K562 (cell line): Measurements from ENCODE around the gene AZU1. TPM values are rescaled to one million over a fixed set of nuclear protein-coding genes. Genes with fewer than 3 reads are reported as not detected.
A peak's percentile ranks its signal among the peaks of the same experiment; 100 is the strongest.

Source experiments
- ATF3 ChIP-seq, 2 experiments: fragments of 450-650 bp in 1 of 2; sonication (generic) in 1 of 2; formaldehyde crosslinking in 1 of 2; IDR thresholded peaks in 1 of 2; conservative IDR thresholded peaks in 1 of 2; 2 replicates each; pipeline versions ENCODE4 v1.6.1 to v1.8.1; 2016 to 2023; ENCODE audit warnings: mild to moderate bottlenecking in 2 of 2, moderate library complexity in 2 of 2, inconsistent platforms in 1 of 2, missing genetic modification reagents in 1 of 2
- CREM ChIP-seq: IDR thresholded peaks from 2 replicates; pipeline ENCODE4 v1.6.1; 2014; ENCODE audit warnings: antibody characterized with exemption, low read depth
- GABPA ChIP-seq: fragments of 200-800 bp; sonication (Bioruptor generic); conservative IDR thresholded peaks from 2 replicates; pipeline ENCODE4 v1.6.1; 2016; ENCODE audit warnings: low read depth, missing genetic modification characterization, missing compliant biosample characterization
- HMBOX1 ChIP-seq: sonication (generic); IDR thresholded peaks from 2 replicates; pipeline ENCODE4 v1.6.1; 2016
- L3MBTL2 ChIP-seq: fragments of 450-650 bp; IDR thresholded peaks from 2 replicates; pipeline ENCODE4 v1.6.1; 2016; ENCODE audit warnings: mild to moderate bottlenecking, moderate library complexity
- POLR2B ChIP-seq: fragments of 450-650 bp; IDR thresholded peaks from 2 replicates; pipeline ENCODE4 v1.6.1; 2018; ENCODE audit warnings: low read depth; ENCODE audit not compliant: partially characterized antibody
- TCF7 ChIP-seq: sonication (generic); IDR thresholded peaks from 2 replicates; pipeline ENCODE4 v1.6.1; 2016; ENCODE audit warnings: antibody characterized with exemption, borderline replicate concordance
- ZKSCAN8 ChIP-seq: fragments of 200-800 bp; sonication (Bioruptor generic); IDR thresholded peaks from 2 replicates; pipeline ENCODE4 v1.6.1; 2016; ENCODE audit warnings: missing genetic modification characterization, missing compliant biosample characterization
- ZMIZ1 ChIP-seq, 2 experiments: fragments of 150-350 bp in 1 of 2; IDR thresholded peaks; 2 replicates each; pipeline ENCODE4 v1.6.1; 2012 to 2016; ENCODE audit warnings: low read depth in 2 of 2, low read length in 2 of 2, mild to moderate bottlenecking in 1 of 2, moderate library complexity in 1 of 2
- ZNF146 ChIP-seq: IDR thresholded peaks from one replicate; pipeline ENCODE4 v1.6.1; 2018; ENCODE audit warnings: missing compliant biosample characterization; ENCODE audit not compliant: unreplicated experiment
- ZNF584 ChIP-seq: fragments of 200-800 bp; sonication (Bioruptor generic); IDR thresholded peaks from 2 replicates; pipeline ENCODE4 v1.6.1; 2016; ENCODE audit warnings: low read depth, mild to moderate bottlenecking, missing genetic modification characterization, missing compliant biosample characterization
- polyA plus RNA-seq, 8 experiments: library from polyadenylated mRNA; depleted of rRNA in 4 of 8; stranded (reverse) in 5 of 8; unstranded in 3 of 8; fragments of >200 nt; fragmentation: Nextera tagmentation in 2 of 8; fragmentation: Illumina TruSeq in 1 of 8; extraction: Ambion mirVana in 2 of 8; extraction: Trizol in 1 of 8; gene quantifications; 2 replicates each; pipeline versions ENCODE4 v1.2.1 to v1.2.3, GENCODE V29; 2011 to 2014; ENCODE audit warnings: inconsistent platforms in 1 of 8, missing spikeins in 1 of 8
- total RNA-seq, 7 experiments: library from RNA; depleted of rRNA in 6 of 7; stranded (reverse); fragments of >200 nt in 6 of 7; fragmentation: Illumina TruSeq in 2 of 7; extraction: Trizol in 2 of 7; gene quantifications; 2 replicates each; pipeline versions ENCODE4 v1.2.1 to v1.2.3, GENCODE V29; 2011 to 2021; ENCODE audit warnings: low replicate concordance in 1 of 7
- TF ChIP-seq, protein P1 (sequence below), 2 experiments: fragments of 450-650 bp in 1 of 2; IDR thresholded peaks; 2 replicates each; pipeline ENCODE4 v1.6.1; 2011 to 2017; ENCODE audit warnings: low read depth in 2 of 2, antibody characterized with exemption in 1 of 2, borderline replicate concordance in 1 of 2, low read length in 1 of 2, mild to moderate bottlenecking in 1 of 2, mixed read lengths in 1 of 2; ENCODE audit not compliant: control insufficient read depth in 1 of 2
- TF ChIP-seq, protein P2 (sequence below), 2 experiments: fragments of 450-650 bp; IDR thresholded peaks; 2 replicates each; pipeline ENCODE4 v1.6.1; 2016

Gene AZU1
- total and polyA plus RNA-seq, 9 of the 15 experiments (the other 6 are each of a cell fraction or from before 2014, with no cell fraction given), result 0.29 to 1.9 (median 0.59) TPM; not detected in 3

- TF ChIP-seq ZMIZ1 (IDR thresholded peaks at IDR 0.05; ENCODE audit: low read depth in 2 of 2, low read length in 2 of 2), result peak in 1 of 2 experiments; percentile 57; a peak in 1 of 4 replicates
- no peak for TF ChIP-seq L3MBTL2
- TF ChIP-seq, protein P1, sequence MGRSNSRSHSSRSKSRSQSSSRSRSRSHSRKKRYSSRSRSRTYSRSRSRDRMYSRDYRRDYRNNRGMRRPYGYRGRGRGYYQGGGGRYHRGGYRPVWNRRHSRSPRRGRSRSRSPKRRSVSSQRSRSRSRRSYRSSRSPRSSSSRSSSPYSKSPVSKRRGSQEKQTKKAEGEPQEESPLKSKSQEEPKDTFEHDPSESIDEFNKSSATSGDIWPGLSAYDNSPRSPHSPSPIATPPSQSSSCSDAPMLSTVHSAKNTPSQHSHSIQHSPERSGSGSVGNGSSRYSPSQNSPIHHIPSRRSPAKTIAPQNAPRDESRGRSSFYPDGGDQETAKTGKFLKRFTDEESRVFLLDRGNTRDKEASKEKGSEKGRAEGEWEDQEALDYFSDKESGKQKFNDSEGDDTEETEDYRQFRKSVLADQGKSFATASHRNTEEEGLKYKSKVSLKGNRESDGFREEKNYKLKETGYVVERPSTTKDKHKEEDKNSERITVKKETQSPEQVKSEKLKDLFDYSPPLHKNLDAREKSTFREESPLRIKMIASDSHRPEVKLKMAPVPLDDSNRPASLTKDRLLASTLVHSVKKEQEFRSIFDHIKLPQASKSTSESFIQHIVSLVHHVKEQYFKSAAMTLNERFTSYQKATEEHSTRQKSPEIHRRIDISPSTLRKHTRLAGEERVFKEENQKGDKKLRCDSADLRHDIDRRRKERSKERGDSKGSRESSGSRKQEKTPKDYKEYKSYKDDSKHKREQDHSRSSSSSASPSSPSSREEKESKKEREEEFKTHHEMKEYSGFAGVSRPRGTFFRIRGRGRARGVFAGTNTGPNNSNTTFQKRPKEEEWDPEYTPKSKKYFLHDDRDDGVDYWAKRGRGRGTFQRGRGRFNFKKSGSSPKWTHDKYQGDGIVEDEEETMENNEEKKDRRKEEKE (IDR thresholded peaks at IDR 0.05; ENCODE audit: borderline replicate concordance in 1 of 2, control insufficient read depth in 1 of 2, low read depth in 2 of 2, low read length in 1 of 2), result no peak
- no peak for TF ChIP-seq TCF7
- TF ChIP-seq CREM, result peak; percentile 70
- TF ChIP-seq ZKSCAN8, result no peak; the same call in 1 of the 2 replicates
- TF ChIP-seq, protein P2, sequence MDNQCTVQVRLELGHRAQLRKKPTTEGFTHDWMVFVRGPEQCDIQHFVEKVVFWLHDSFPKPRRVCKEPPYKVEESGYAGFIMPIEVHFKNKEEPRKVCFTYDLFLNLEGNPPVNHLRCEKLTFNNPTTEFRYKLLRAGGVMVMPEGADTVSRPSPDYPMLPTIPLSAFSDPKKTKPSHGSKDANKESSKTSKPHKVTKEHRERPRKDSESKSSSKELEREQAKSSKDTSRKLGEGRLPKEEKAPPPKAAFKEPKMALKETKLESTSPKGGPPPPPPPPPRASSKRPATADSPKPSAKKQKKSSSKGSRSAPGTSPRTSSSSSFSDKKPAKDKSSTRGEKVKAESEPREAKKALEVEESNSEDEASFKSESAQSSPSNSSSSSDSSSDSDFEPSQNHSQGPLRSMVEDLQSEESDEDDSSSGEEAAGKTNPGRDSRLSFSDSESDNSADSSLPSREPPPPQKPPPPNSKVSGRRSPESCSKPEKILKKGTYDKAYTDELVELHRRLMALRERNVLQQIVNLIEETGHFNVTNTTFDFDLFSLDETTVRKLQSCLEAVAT (IDR thresholded peaks at IDR 0.05), result 0 out of 4 replicates have a peak, but pooled peaks of 1 of the 2 experiments have one; percentile 16
- no peak for TF ChIP-seq ZNF146 (CRISPR knock-in tag)
- peak; percentile 45 for TF ChIP-seq GABPA (tag)
- TF ChIP-seq ZNF584, result peak; percentile 61; the same call in 1 of the 2 replicates
- TF ChIP-seq HMBOX1, result no peak
- TF ChIP-seq ATF3 (IDR thresholded peaks at IDR 0.05), result no peak
- TF ChIP-seq ATF3 (CRISPR knock-in tag; conservative IDR thresholded peaks at IDR 0.05), result no peak
- TF ChIP-seq POLR2B, result peak; percentile 44
These were observed 35.9 kb upstream of the AZU1 start (continued) for GRCh38 chr19:791567-792305.
